ENCODE data around the gene HNRNPA0. TPM values are rescaled to one million over a fixed set of nuclear protein-coding genes. Genes with fewer than 3 reads are reported as not detected.
A peak's percentile ranks its signal among the peaks of the same experiment; 100 is the strongest.

HNRNPA0 gene
- total RNA-seq: 10 to 100 TPM; 11.2 to 27.6 (median 22.9) TPM
- 10 to 100 TPM; 18.3 to 32.3 (median 21.3) TPM for polyA plus RNA-seq
- long read RNA-seq, donor 1, full-length matches to known transcripts: 211 of 211 reads
- long read RNA-seq, donor 1, partial matches to known transcripts: 0 of 211 reads
- long read RNA-seq, donor 1, other reads (novel, unspliced or antisense): 0 of 211 reads
- long read RNA-seq, donor 2, full-length matches to known transcripts: 196 of 196 reads
- long read RNA-seq, donor 2, partial matches to known transcripts: 0 of 196 reads
- long read RNA-seq, donor 2, other reads (novel, unspliced or antisense): 0 of 196 reads

- 0 to 1% (median 0%) methylated on average over 34 to 79 of the region's 79 CpGs for WGBS, 5 donors
- intact Hi-C loops (cut with DNase I; ENCODE audit: low total_unique reads): no loop called here
- peak; percentile 99 for DNase-seq
- Histone ChIP-seq H3K36me3 (peaks cover 0 to 3% (median 0%) of the 10 kb centered on the region in 6 donors), H3K27me3 (replicated peaks in 1 of 7) (no peaks in the 10 kb centered on the region), H3K27ac (peak within 1 kb of the TSS; percentile 93 to 100 (median 99)), H3K9me3 (no peaks in the 10 kb centered on the region), H3K4me1 (peaks cover 15 to 49% (median 41%) of the 10 kb centered on the region in 6 donors), H3K4me3 (peak within 1 kb of the TSS; percentile 36 to 75 (median 64))
- TF ChIP-seq POLR2A (IDR thresholded peaks at IDR 0.05) (peak; percentile 66 to 96 (median 90)), CTCF (IDR thresholded peaks at IDR 0.05 in 8 of 11, conservative IDR thresholded peaks at IDR 0.05 in 3 of 11) (peak in 6 of 11 experiments; percentile 15 to 51 (median 28)), POLR2AphosphoS5 (IDR thresholded peaks at IDR 0.05) (peak; percentile 98 to 99 (median 99))
Measured at GRCh38 chr5:137754188-137754960, at the start of gene HNRNPA0. HNRNPA0 (minus strand) TSS chr5:137754363; CDS start chr5:137754066, 297 bp downstream.

GRCh38 chr5:137802282-137803210 lies 48.4 kb upstream of the HNRNPA0 start:
- Histone ChIP-seq H3K27ac (peak overlapping the region in 5 of 8 donors; percentile 16 to 45 (median 29)), H3K36me3 (no peaks in the 10 kb centered on the region), H3K4me3 (peak overlapping the region in 5 of 8 donors; percentile 0 to 46 (median 17)), H3K9me3 (no peaks in the 10 kb centered on the region), H3K4me1 (peaks cover 0 to 7% (median under 1%) of the 10 kb centered on the region in 6 donors), H3K27me3 (replicated peaks in 1 of 7) (no peaks in the 10 kb centered on the region)
- intact Hi-C loops (cut with DNase I; ENCODE audit: low total_unique reads): no loop called here
- TF ChIP-seq CTCF (IDR thresholded peaks at IDR 0.05 in 8 of 11, conservative IDR thresholded peaks at IDR 0.05 in 3 of 11) (no peak), POLR2AphosphoS5 (IDR thresholded peaks at IDR 0.05) (no peak), POLR2A (IDR thresholded peaks at IDR 0.05) (no peak)
- DNase-seq: no peak
- WGBS, 5 donors: 66 to 86% (median 72%) methylated on average over 6 of the region's 6 CpGs

- no peak for TF ChIP-seq POLR2AphosphoS5 (IDR thresholded peaks at IDR 0.05)
- no peak for TF ChIP-seq CTCF (IDR thresholded peaks at IDR 0.05 in 8 of 11, conservative IDR thresholded peaks at IDR 0.05 in 3 of 11)
- no peak for TF ChIP-seq POLR2A (IDR thresholded peaks at IDR 0.05)
- Histone ChIP-seq H3K9me3 (no peaks in the 10 kb centered on the region), H3K27ac (peak overlapping the region in 5 of 8 donors; percentile 21 to 45 (median 27)), H3K4me1 (peaks cover 0 to 7% (median 0%) of the 10 kb centered on the region in 6 donors), H3K36me3 (no peaks in the 10 kb centered on the region), H3K4me3 (peak overlapping the region in 7 of 8 donors; percentile 0 to 46 (median 16)), H3K27me3 (replicated peaks in 1 of 7) (no peaks in the 10 kb centered on the region)
- DNase-seq: no peak
- intact Hi-C loops (cut with DNase I; ENCODE audit: low total_unique reads): no loop called here
- WGBS, 5 donors: 60 to 77% (median 64%) methylated on average over 4 of the region's 4 CpGs
Measured at GRCh38 chr5:137800700-137801411, 46.7 kb upstream of the HNRNPA0 start.

Measured in spleen (tissue), 13 donors.